Measurements from ENCODE around the gene GALK1.

GALK1 gene

GRCh38 chr17:75748706-75749105 lies 16.3 kb downstream of the GALK1 start:
- no peak for DNase-seq

- DNase-seq: no peak
Measured at GRCh38 chr17:75743625-75744206, 21.3 kb downstream of the GALK1 start.

- DNase-seq: no peak
Measured at GRCh38 chr17:75742337-75742736, 22.7 kb downstream of the GALK1 start.

GRCh38 chr17:75740631-75741077 lies 24.3 kb downstream of the GALK1 start:
- no peak for DNase-seq

- no peak for DNase-seq
Measured at GRCh38 chr17:75740215-75740614, 24.8 kb downstream of the GALK1 start.

GRCh38 chr17:75739801-75740200 lies 25.2 kb downstream of the GALK1 start:
- DNase-seq: no peak

- DNase-seq: no peak
Measured at GRCh38 chr17:75739174-75739573, 25.8 kb downstream of the GALK1 start.

- no peak for DNase-seq
Measured at GRCh38 chr17:75738218-75738802, 26.7 kb downstream of the GALK1 start.

- no peak for DNase-seq
Measured at GRCh38 chr17:75737133-75737962, 27.6 kb downstream of the GALK1 start.

GRCh38 chr17:75736173-75736835 lies 28.7 kb downstream of the GALK1 start:
- no peak for DNase-seq

GRCh38 chr17:75734674-75735294 lies 30.2 kb downstream of the GALK1 start:
- no peak for DNase-seq

- DNase-seq: no peak
Measured at GRCh38 chr17:75733471-75733870, 31.5 kb downstream of the GALK1 start.

GRCh38 chr17:75731716-75732498 lies 33.1 kb downstream of the GALK1 start:
- no peak for DNase-seq

GRCh38 chr17:75731086-75731715 lies 33.8 kb downstream of the GALK1 start:
- DNase-seq: no peak

GRCh38 chr17:75730065-75730464 lies 34.9 kb downstream of the GALK1 start:
- DNase-seq: no peak

- no peak for DNase-seq
Measured at GRCh38 chr17:75729351-75729750, 35.6 kb downstream of the GALK1 start.

GRCh38 chr17:75727391-75727790 lies 37.6 kb downstream of the GALK1 start:
- DNase-seq: no peak

- DNase-seq: no peak
Measured at GRCh38 chr17:75725504-75725903, 39.5 kb downstream of the GALK1 start.

- no peak for DNase-seq
Measured at GRCh38 chr17:75724016-75725003, 40.7 kb downstream of the GALK1 start.

- DNase-seq: no peak
Measured at GRCh38 chr17:75723171-75723930, 41.6 kb downstream of the GALK1 start.

Measured in activated T-cell treated with anti-CD3 and anti-CD28 coated beads for 4 hours (primary cell).